GM21381 (cell line): ENCODE measurements around the gene PPT1.
"Not testable (repeated sequence)": the region's sequence is repeated elsewhere in the genome, so short reads cannot be mapped to it uniquely, and the experiment has no call there.

Source experiments
- ATAC-seq: cut with Tn5 transposase; IDR thresholded peaks from one replicate; pipeline ENCODE4 v1.9.1; 2021; ENCODE audit warnings: mild to moderate bottlenecking, moderate library complexity; ENCODE audit not compliant: unreplicated experiment

Gene PPT1

DNA sequence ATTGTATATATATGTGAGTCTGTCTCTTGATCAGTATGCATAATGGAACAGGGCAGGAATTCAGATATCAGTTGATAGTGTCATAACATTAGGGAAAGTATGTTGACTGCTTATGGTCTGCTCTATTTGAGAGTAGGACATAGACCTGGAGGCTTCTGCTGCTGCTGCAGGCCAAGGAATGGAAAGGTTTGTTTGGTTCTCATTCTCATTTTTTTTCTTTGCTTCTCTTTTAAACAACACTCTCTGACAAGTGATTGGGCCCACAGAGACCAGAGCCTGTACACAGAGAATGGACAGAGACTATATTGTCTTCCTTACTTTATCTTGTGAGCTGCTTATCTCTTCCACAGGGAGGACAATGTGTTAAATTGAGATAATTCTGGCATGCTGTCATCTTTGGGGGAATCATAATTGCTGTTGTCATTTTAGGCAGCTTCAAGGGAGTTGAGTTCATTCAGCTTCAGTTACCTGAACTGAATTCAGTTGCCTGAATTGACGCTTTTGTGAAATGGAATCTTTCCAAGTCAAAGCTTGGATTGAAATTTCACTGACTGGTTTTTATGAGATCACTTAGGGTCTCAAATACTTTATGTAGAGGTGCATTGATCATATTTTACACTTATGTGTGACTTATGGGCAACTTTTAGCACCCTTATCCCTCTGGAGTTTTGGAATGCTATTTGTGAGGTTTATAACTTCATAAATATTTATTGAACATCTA, 39.6 kb downstream of the PPT1 start:
- ATAC-seq, result no peak

- ATAC-seq, result no peak
Observed at GRCh38 chr1:40056519-40057309, 40.3 kb downstream of the PPT1 start.

GRCh38 chr1:40053138-40053887, 43.7 kb downstream of the PPT1 start:
- no peak for ATAC-seq

DNA sequence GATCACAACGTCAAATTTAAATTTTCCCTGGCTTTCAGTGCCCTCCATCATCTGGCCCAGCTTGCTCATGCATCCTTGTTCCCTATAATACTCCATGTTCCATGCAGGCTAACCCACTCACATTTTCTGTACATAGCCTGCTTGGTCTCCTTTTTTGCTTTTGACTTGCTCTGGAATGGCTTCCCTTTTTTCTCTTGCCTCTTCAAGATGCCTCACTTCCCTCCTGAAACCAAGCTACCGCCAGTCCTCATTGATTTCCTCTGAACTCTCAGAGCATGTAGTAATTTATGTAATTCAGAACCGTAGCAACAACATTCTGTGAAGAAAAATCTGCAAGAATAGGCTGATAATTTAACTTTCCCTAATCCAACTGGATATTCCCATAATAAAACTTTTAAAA, 46.2 kb downstream of the PPT1 start:
- no peak for ATAC-seq

GRCh38 chr1:40049725-40050124, 47.3 kb downstream of the PPT1 start:
- ATAC-seq, result no peak

- no peak for ATAC-seq
Observed at GRCh38 chr1:40047769-40048168, 49.3 kb downstream of the PPT1 start.

DNA sequence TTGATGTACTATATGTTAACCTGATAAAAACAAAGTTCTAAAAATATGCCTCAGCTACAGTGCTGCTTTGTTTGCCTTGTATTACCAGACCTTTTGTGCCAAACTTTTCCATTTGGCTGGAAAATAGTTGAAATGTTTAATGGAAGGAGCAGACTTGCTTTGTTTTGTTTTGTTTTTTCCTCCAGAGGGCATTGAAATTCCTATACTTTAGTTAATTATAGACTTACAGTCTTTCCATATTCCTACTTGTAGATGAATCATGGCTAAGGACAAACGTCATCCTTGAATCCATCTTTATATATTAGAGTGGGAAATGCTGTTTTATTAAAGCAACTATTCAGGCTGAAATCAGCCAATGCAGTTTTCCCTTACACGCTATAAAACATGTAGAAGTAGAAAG, 49.8 kb downstream of the PPT1 start:
- no peak for ATAC-seq

- ATAC-seq, result no peak
Observed at GRCh38 chr1:40045766-40046165, 51.3 kb downstream of the PPT1 start.

- ATAC-seq, result no peak
Observed at GRCh38 chr1:40045182-40045581, 51.9 kb downstream of the PPT1 start.

DNA sequence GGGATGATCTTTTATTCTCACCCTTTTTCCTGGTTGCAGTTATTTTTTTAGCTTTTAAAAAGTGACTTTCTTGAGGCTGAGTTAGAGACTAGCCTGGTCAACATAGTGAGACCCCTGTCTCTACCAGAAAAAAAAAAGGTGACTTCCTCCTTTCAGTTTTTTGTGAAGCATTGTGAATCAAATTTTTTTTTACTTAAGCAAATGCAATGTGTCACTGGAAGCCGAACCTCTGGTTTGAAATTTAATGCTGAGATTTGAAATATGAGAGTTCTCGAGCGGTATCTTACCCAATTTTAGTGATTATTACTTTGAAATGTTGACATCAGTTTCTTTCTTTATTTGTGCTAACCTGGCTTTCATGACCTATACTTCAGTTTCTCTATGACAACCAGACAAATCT, 52.9 kb downstream of the PPT1 start:
- ATAC-seq, result no peak

- ATAC-seq, result no peak
Observed at GRCh38 chr1:40042341-40042740, 54.7 kb downstream of the PPT1 start.

GRCh38 chr1:40041466-40041838, 55.6 kb downstream of the PPT1 start:
- no peak for ATAC-seq

GRCh38 chr1:40040511-40041465, 56.3 kb downstream of the PPT1 start, which contains the start of gene CAP1:
CAP1 (plus strand) TSS chr1:40040729; CDS start chr1:40059347, 18,618 bp downstream.
- peak; percentile 85 for ATAC-seq

GRCh38 chr1:40039757-40040510, 57.1 kb downstream of the PPT1 start:
- peak; percentile 57 for ATAC-seq

GRCh38 chr1:40039245-40039756, 57.8 kb downstream of the PPT1 start:
- ATAC-seq, result peak; percentile 7

DNA sequence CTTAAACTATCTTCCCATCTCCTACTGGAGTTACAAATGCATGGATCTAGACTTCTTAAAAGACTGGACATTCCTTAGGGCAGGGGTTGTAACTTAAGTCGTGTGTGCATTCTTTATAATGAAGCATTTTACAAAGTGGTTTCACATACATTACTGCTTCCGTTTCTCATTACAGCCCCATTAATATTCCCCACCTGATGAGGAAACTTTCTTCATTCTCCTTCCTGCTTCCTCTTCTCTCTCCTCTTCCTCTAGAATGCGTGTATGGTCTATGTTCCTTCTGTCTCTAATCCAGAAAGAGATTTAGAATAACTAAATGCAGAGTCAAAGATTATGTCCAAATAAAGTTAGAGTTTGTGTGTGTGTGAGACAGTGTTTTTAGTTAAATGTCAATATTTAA, 58.4 kb downstream of the PPT1 start:
- no peak for ATAC-seq

DNA sequence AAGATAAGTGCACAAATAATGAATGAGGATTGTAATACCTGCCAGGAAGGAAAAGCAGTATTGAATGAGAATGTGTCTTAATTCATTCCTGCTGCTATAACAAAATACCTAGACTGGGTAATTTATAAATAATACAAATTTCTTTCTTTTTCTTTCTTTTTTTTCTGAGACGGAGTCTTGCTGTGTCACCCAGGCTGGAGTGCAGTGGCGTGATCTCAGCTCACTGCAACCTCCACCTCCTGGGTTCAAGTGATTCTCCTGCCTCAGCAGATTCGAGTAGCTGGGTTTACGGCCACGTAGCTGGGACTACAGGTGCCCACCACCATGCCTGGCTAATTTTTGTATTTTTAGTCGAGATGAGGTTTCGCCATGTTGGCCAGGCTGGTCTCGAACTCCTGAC, 59.8 kb downstream of the PPT1 start:
- ATAC-seq, result not testable (repeated sequence)

DNA sequence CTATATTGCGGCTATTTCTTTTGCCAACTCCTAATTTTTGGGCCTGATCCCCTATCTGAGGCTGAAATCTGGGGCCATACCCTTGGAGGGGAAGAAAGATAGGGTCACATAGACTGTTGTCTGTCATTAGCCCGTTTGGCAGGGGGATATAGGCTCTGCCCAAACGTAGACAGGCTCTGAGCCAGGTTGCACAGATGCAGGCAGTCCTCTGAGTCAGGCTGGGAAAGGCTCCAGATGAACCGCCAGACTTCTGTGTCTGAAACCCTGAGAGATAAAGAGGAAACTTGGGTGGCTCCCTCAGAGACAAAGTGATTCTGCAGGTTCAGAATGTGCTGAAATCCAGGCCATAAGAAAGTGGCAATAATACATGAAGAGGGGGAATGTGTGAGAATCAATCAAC, 60.5 kb downstream of the PPT1 start:
- no peak for ATAC-seq

GRCh38 chr1:40034869-40035268, 62.2 kb downstream of the PPT1 start:
- no peak for ATAC-seq
